ENCODE results near the gene BNC1.
"Not testable (repeated sequence)": the region's sequence is repeated elsewhere in the genome, so short reads cannot be mapped to it uniquely, and the experiment has no call there.

BNC1 gene

DNA sequence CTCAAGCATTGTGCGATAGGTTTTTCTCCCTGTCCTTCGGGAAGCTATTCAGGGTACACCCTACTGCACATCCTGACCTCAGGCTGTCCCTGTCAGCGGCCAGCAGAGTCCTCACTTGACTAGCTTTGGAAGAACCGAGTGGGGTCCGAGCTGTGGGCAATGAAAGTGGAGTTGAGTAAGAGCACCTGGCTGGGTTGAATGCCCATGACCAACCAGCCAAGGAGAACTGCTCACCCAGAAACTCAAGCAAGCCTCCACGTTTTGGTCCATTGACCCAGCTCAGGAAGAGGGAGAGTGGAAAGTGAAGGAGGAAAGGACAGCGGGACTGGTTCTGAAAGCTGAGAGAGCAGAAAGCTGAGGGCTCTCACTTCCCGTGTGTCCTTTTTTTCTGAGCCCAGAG lies 40.8 kb downstream of the BNC1 start:
- no peak for DNase-seq (ENCODE audit: low spot score)

DNA sequence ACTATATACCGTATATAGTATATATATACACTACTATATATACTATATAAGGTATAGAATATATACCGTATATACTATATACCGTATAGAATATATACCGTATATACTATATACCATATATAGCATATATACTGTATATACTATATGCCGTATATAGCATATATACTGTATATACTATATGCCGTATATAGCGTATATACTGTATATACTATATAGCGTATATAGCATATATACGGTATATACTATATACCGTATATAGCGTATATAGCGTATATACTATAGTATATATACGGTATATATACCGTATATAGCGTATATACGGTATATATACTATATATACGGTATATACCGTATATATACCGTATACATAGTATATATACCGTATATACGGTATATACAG lies 54.2 kb downstream of the BNC1 start:
- DNase-seq (ENCODE audit: low spot score) = no peak

DNA sequence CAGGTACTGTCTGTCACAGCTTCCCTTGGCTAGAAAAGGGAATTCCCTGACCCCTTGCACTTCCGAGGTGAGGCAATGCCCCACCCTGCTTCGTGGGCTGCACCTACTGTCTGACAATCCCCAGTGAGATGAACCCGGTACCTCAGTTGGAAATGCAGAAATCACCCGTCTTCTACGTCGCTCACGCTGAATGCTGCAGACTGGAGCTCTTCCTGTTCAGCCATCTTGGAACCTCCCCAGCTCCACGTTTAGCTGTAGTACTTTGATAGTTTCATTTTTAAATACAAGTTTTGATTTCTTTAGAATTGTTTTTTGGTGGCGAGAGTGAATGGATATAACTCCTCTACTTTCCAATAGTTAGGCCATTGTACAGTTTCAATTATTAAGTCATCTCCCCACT lies 59.0 kb downstream of the BNC1 start:
- no peak for DNase-seq (ENCODE audit: low spot score)

- not testable (repeated sequence) for DNase-seq (ENCODE audit: low spot score)
Observed at GRCh38 chr15:83221781-83222180, 62.7 kb downstream of the BNC1 start.

- no peak for DNase-seq (ENCODE audit: low spot score)
Observed at GRCh38 chr15:83219026-83219425, 65.4 kb downstream of the BNC1 start.

DNA sequence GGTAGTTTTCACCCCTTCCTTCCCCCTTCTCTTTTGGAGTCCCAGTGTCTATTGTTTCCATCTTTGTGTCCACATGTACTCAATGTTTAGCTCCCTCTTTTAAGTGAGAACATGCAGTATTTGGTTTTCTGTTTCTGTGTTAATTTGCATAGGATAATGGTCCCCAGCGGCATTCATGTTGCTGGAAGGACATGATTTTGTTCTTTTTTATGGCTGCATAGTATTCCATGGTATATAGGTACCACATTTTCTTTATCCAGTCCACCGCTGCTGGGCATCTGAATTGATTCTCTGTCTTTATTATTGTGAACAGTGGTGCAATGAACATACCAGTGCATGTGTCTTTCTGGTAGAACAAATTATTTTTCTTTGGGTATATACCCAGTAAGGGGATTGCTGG lies 69.2 kb downstream of the BNC1 start:
- no peak for DNase-seq (ENCODE audit: low spot score)

DNA sequence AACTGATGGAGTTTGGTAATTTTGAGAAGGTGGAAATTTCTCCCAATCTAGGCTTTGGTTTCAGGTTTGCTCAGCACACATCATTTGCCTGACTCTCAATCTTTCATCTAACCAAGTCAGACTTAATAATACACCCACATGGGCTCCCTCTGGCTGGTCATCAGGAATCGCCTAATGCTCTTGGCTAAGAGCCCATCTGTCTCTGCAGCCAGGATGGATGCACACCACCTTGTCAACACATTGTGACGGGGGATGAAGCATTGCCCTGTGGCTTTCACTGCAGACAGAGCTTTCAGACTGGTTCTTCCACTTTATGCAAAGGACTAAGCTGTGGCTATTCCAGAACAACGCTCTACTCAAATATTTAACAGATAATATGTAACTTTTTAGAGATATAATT lies 73.8 kb downstream of the BNC1 start:
- DNase-seq (ENCODE audit: low spot score) = no peak

GRCh38 chr15:83209333-83209732 lies 75.1 kb downstream of the BNC1 start:
- DNase-seq (ENCODE audit: low spot score) = no peak

GRCh38 chr15:83208367-83208661 lies 76.2 kb downstream of the BNC1 start:
- peak; percentile 16 for DNase-seq (ENCODE audit: low spot score)

DNA sequence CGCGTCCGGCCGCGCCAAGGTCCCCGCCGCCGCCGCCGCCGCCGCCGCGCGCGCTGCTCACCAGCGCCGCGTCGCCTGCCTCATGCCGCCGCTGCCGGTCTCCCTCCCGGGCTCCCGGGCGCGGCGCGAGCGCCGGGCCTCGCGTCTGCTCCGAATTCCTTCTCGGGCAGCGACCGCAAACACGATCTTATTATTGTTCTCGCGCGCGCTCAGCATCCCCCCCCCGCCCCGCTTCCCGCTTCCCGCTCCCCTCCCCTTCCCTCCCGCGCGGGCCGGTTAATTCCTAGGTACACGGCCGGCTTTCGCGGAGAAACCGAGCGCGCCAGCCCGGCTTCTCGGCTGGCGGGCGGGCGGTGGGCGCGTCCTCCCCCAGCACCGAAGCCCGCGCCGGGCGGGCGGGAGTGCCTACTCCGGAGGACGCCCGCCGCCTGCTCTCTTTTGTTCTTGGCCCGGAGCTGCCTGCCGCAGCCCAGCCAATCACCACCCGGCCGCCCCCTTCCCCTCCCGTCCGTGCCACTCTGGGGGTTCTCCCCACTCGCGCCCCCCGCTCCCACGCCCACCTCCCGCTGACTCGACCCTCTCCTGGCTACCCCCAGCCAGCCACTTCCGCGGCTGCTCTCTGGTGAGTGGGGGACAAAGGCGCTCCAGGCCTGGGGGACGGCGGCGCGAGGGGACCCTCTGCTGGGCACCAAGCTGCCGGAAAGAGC lies 76.7 kb downstream of the BNC1 start, which contains the start of gene HDGFL3:
Gene HDGFL3 (minus strand): TSS at position 164 of the 707 bp plus-strand sequence. CDS start 409 bp downstream, outside the sequence.
- peak; percentile 44 for DNase-seq (ENCODE audit: low spot score)

GRCh38 chr15:83207009-83207659 lies 77.3 kb downstream of the BNC1 start:
- peak; percentile 16 for DNase-seq (ENCODE audit: low spot score)

- no peak for DNase-seq (ENCODE audit: low spot score)
Observed at GRCh38 chr15:83206526-83207008, 77.9 kb downstream of the BNC1 start.

All from kidney capillary endothelial cell (primary cell).